Measurements from ENCODE around the gene CUTA. TPM values are rescaled to one million over a fixed set of nuclear protein-coding genes. Genes with fewer than 3 reads are reported as not detected.

Gene CUTA
- total and polyA plus RNA-seq, 2 of the 13 experiments (the other 11 are each of a cell fraction or from before 2014, with no cell fraction given): 170 to 180 TPM

DNA sequence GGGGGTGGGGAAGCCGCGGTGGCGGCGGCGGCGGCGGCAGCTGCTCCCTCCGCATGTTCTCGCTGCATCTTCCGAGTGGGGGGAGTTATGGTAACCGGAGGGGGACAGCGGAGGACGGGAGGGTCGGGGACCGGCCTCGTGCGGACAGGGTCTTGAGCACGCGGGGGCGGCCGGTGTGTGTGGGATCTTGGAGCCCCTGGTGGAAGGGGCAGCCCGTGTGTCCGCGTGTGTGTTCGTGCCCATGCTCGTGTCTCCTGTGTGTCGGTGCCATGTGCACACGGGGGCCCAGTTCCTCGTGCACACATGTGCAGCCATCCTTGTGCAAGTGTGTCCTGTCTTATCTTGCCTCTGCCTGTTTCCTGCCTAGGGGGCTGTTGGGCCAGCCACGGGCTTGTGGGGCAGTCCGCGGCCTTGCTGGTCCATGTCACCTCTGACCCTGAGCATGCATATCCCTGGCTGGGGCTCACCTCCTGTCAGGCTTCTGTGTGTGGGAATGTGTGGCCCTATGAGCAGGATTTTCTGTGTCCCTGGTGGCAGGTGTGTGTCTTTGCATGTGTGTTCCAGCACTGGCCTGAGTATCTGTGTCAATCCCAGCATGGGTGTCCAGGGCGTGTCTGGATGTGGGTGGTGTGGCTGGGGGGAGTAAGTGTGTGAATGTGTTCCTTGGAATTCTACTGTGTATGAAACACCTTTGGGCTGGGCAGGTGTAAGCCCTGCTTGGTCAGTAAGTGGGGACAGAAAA lies 10.5 kb upstream of the CUTA start (continued):
- no peak for TF ChIP-seq BRD4 (CRISPR knock-in tag; IDR thresholded peaks at IDR 0.05)
- no peak for TF ChIP-seq ZNF850 (CRISPR knock-in tag; conservative IDR thresholded peaks at IDR 0.05)
- peak; percentile 25; the same call in 1 of the 2 replicates for TF ChIP-seq PHF21A (CRISPR knock-in tag; IDR thresholded peaks at IDR 0.05)
- TF ChIP-seq, protein P1, sequence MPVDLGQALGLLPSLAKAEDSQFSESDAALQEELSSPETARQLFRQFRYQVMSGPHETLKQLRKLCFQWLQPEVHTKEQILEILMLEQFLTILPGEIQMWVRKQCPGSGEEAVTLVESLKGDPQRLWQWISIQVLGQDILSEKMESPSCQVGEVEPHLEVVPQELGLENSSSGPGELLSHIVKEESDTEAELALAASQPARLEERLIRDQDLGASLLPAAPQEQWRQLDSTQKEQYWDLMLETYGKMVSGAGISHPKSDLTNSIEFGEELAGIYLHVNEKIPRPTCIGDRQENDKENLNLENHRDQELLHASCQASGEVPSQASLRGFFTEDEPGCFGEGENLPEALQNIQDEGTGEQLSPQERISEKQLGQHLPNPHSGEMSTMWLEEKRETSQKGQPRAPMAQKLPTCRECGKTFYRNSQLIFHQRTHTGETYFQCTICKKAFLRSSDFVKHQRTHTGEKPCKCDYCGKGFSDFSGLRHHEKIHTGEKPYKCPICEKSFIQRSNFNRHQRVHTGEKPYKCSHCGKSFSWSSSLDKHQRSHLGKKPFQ (CRISPR knock-in tag; IDR thresholded peaks at IDR 0.05; ENCODE audit: insufficient replicate concordance): no peak
- TF ChIP-seq GZF1 (CRISPR knock-in tag; IDR thresholded peaks at IDR 0.05): no peak
- peak; percentile 80; the same call in 1 of the 2 replicates for TF ChIP-seq MTA1 (CRISPR knock-in tag; IDR thresholded peaks at IDR 0.05; ENCODE audit: borderline replicate concordance)
- TF ChIP-seq ZEB1 (IDR thresholded peaks at IDR 0.05; ENCODE audit: insufficient replicate concordance, low read depth): no peak
- no peak for TF ChIP-seq HMG20B (CRISPR knock-in tag; conservative IDR thresholded peaks at IDR 0.05)
- TF ChIP-seq ATF7-NPFF (CRISPR knock-in tag; IDR thresholded peaks at IDR 0.05; ENCODE audit: low read depth): no peak; the same call in 1 of the 2 replicates
- TF ChIP-seq, protein P2, sequence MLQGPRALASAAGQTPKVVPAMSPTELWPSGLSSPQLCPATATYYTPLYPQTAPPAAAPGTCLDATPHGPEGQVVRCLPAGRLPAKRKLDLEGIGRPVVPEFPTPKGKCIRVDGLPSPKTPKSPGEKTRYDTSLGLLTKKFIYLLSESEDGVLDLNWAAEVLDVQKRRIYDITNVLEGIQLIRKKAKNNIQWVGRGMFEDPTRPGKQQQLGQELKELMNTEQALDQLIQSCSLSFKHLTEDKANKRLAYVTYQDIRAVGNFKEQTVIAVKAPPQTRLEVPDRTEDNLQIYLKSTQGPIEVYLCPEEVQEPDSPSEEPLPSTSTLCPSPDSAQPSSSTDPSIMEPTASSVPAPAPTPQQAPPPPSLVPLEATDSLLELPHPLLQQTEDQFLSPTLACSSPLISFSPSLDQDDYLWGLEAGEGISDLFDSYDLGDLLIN (CRISPR knock-in tag; IDR thresholded peaks at IDR 0.05; ENCODE audit: borderline replicate concordance): no peak
- TF ChIP-seq, protein P3, sequence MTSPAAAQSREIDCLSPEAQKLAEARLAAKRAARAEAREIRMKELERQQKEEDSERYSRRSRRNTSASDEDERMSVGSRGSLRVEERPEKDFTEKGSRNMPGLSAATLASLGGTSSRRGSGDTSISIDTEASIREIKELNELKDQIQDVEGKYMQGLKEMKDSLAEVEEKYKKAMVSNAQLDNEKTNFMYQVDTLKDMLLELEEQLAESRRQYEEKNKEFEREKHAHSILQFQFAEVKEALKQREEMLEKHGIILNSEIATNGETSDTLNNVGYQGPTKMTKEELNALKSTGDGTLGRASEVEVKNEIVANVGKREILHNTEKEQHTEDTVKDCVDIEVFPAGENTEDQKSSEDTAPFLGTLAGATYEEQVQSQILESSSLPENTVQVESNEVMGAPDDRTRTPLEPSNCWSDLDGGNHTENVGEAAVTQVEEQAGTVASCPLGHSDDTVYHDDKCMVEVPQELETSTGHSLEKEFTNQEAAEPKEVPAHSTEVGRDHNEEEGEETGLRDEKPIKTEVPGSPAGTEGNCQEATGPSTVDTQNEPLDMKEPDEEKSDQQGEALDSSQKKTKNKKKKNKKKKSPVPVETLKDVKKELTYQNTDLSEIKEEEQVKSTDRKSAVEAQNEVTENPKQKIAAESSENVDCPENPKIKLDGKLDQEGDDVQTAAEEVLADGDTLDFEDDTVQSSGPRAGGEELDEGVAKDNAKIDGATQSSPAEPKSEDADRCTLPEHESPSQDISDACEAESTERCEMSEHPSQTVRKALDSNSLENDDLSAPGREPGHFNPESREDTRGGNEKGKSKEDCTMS (CRISPR knock-in tag; conservative IDR thresholded peaks at IDR 0.05): no peak
- TF ChIP-seq ZBTB3 (CRISPR knock-in tag; IDR thresholded peaks at IDR 0.05; ENCODE audit: borderline replicate concordance, low read depth): no peak
- TF ChIP-seq, protein P4, sequence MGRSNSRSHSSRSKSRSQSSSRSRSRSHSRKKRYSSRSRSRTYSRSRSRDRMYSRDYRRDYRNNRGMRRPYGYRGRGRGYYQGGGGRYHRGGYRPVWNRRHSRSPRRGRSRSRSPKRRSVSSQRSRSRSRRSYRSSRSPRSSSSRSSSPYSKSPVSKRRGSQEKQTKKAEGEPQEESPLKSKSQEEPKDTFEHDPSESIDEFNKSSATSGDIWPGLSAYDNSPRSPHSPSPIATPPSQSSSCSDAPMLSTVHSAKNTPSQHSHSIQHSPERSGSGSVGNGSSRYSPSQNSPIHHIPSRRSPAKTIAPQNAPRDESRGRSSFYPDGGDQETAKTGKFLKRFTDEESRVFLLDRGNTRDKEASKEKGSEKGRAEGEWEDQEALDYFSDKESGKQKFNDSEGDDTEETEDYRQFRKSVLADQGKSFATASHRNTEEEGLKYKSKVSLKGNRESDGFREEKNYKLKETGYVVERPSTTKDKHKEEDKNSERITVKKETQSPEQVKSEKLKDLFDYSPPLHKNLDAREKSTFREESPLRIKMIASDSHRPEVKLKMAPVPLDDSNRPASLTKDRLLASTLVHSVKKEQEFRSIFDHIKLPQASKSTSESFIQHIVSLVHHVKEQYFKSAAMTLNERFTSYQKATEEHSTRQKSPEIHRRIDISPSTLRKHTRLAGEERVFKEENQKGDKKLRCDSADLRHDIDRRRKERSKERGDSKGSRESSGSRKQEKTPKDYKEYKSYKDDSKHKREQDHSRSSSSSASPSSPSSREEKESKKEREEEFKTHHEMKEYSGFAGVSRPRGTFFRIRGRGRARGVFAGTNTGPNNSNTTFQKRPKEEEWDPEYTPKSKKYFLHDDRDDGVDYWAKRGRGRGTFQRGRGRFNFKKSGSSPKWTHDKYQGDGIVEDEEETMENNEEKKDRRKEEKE (IDR thresholded peaks at IDR 0.05): no peak
- TF ChIP-seq HDAC2 (CRISPR knock-in tag; IDR thresholded peaks at IDR 0.05): peak; percentile 60; the same call in 1 of the 2 replicates
- peak; percentile 63; the same call in 1 of the 2 replicates for TF ChIP-seq EED (CRISPR knock-in tag; IDR thresholded peaks at IDR 0.05)
- TF ChIP-seq HCFC1 (IDR thresholded peaks at IDR 0.05; ENCODE audit: low read depth, low read length): no peak
- no peak for TF ChIP-seq SNRNP70 (IDR thresholded peaks at IDR 0.05; ENCODE audit: low read depth, low read length)
- TF ChIP-seq NR2F6 (IDR thresholded peaks at IDR 0.05): peak; percentile 83
- peak; percentile 84; the same call in 1 of the 2 replicates for TF ChIP-seq NR2F6 (CRISPR knock-in tag; IDR thresholded peaks at IDR 0.05)
- TF ChIP-seq NBN (conservative IDR thresholded peaks at IDR 0.05): no peak

Data from HepG2 (cell line).